Esophagus squamous epithelium (tissue), 4 donors: Measurements from ENCODE around the gene HBEGF.

ENCODE experiments used
- POLR2A ChIP-seq, 4 donors: fragments of 450-650 bp; IDR thresholded peaks; one replicate each; pipeline ENCODE4 v1.6.1; 2017; ENCODE audit warnings: antibody characterized with exemption in 4 of 4, mild to moderate bottlenecking in 4 of 4, moderate library complexity in 3 of 4
- TF ChIP-seq, protein P1 (sequence below), 6 experiments: fragments of 450-650 bp in 4 of 6; fragments of 200-600 bp in 2 of 6; sonication (generic) in 2 of 6; IDR thresholded peaks; one replicate each; pipeline ENCODE4 v1.5.1; 2016 to 2019; ENCODE audit warnings: antibody characterized with exemption in 6 of 6, mild to moderate bottlenecking in 4 of 6, moderate library complexity in 4 of 6

- TF ChIP-seq, protein P1, sequence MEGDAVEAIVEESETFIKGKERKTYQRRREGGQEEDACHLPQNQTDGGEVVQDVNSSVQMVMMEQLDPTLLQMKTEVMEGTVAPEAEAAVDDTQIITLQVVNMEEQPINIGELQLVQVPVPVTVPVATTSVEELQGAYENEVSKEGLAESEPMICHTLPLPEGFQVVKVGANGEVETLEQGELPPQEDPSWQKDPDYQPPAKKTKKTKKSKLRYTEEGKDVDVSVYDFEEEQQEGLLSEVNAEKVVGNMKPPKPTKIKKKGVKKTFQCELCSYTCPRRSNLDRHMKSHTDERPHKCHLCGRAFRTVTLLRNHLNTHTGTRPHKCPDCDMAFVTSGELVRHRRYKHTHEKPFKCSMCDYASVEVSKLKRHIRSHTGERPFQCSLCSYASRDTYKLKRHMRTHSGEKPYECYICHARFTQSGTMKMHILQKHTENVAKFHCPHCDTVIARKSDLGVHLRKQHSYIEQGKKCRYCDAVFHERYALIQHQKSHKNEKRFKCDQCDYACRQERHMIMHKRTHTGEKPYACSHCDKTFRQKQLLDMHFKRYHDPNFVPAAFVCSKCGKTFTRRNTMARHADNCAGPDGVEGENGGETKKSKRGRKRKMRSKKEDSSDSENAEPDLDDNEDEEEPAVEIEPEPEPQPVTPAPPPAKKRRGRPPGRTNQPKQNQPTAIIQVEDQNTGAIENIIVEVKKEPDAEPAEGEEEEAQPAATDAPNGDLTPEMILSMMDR (IDR thresholded peaks at IDR 0.05) = no peak
- no peak for TF ChIP-seq POLR2A (IDR thresholded peaks at IDR 0.05)
Measured at GRCh38 chr5:140371356-140372151, 25.2 kb upstream of the HBEGF start.
